OCI-LY1 (cell line): ENCODE measurements around the gene DMPK.

Experiments used
- EZH2 ChIP-seq: fragments of 200-600 bp; sonication (generic), shearing (Covaris generic); IDR thresholded peaks from 2 replicates; pipeline ENCODE4 v1.8.0; 2017; ENCODE audit warnings: borderline replicate concordance, mixed run types, mild to moderate bottlenecking, antibody characterized with exemption, low read length, moderate library complexity, mixed read lengths
- TF ChIP-seq, protein P1 (sequence below): fragments of 200-600 bp; sonication (generic), shearing (Covaris generic); IDR thresholded peaks from 2 replicates; pipeline ENCODE4 v1.5.1; 2017; ENCODE audit warnings: mild to moderate bottlenecking, antibody characterized with exemption, low read length, moderate library complexity, mixed read lengths

DNA sequence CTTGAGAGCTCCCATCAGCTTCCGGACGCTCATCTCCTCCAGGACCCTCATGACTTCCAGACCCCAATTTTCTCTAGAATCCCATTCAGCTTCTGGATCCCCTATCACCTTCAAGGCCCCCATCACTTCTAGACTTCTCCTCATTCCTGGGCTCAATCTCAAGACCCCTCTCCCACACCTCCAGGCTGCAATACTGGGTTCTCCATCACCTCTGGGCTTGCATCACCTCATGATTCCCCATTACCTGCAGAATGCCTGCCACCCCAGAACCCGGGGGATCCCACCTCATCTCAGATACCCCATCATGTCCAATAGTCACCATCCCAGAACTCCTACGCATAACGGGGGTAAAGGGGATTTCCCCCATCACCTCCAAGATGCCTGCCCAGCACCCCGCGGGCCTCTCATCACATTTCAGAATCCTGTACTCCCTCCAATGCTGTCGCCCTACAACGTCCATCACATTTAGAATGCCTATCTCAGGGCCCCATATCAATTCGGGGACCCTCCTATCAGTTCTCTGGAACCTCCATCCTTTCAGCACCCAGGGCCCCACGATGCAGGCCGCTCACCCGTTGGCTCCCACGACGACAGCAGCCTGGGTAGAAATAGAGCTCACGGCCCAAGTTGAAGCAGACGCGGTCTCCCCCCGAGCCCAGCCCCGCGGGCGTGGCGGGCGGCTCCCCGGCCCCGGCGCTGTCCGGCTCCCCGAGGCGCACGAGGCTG is 9.6 kb upstream of the DMPK start:
- TF ChIP-seq, protein P1, sequence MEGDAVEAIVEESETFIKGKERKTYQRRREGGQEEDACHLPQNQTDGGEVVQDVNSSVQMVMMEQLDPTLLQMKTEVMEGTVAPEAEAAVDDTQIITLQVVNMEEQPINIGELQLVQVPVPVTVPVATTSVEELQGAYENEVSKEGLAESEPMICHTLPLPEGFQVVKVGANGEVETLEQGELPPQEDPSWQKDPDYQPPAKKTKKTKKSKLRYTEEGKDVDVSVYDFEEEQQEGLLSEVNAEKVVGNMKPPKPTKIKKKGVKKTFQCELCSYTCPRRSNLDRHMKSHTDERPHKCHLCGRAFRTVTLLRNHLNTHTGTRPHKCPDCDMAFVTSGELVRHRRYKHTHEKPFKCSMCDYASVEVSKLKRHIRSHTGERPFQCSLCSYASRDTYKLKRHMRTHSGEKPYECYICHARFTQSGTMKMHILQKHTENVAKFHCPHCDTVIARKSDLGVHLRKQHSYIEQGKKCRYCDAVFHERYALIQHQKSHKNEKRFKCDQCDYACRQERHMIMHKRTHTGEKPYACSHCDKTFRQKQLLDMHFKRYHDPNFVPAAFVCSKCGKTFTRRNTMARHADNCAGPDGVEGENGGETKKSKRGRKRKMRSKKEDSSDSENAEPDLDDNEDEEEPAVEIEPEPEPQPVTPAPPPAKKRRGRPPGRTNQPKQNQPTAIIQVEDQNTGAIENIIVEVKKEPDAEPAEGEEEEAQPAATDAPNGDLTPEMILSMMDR = no peak
- no peak for TF ChIP-seq EZH2
